ENCODE data around the gene NR2E1.

Gene NR2E1

GRCh38 chr6:108236791-108237190 is 71.0 kb downstream of the NR2E1 start:
- no peak for TF ChIP-seq CTCF (IDR thresholded peaks at IDR 0.05; ENCODE audit: control extremely low read depth, extremely low read depth, low read depth, missing control alignments)
- CTCF ChIA-PET: interaction anchor here (0.8 to 2.8 kb wide), 9 partner anchors 9 to 256 kb away, joined by 3 to 10 read pairs (median 3); no protein-coding TSS in a partner anchor
- no peak for DNase-seq (ENCODE audit: extremely low spot score)
- POLR2A ChIA-PET: no interaction called here

DNA sequence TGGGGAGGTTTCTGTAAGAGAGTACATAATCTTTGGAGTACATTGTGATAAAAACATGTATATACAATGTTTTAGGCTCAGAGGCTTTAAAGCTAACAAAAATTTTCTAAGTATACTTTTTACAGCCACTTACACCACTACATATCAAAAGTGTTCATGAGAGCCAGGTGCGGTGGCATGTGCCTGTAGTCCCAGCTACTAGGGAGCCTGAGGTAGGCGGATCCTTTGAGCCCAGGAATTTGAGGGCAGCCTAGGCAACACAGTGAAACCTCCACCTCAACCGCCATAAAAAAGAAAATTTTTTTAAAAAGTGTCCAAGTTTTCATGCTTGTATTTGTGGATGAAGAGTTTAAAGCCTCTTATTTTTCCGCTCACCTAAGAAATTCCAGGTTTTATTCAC is 72.5 kb downstream of the NR2E1 start:
- ChIA-PET CTCF (interaction anchor here (1.0 to 2.8 kb wide), 4 partner anchors 10 to 21 kb away, joined by 3 to 10 read pairs (median 5); no protein-coding TSS in a partner anchor), POLR2A (no interaction called here)
- no peak for TF ChIP-seq CTCF (IDR thresholded peaks at IDR 0.05; ENCODE audit: control extremely low read depth, extremely low read depth, low read depth, missing control alignments)
- no peak for DNase-seq (ENCODE audit: extremely low spot score)

Measured in GM10248 (cell line).